H9 (cell line): ENCODE data around the gene HRAS. TPM values are rescaled to one million over a fixed set of nuclear protein-coding genes. Genes with fewer than 3 reads are reported as not detected.

Experiments used
- DNase-seq: peaks from one replicate; pipeline ENCODE4 v3.0.0-alpha.2; 2017
- H2AFZ ChIP-seq: one replicate; pipeline ENCODE4 v1.6.1; 2013; ENCODE audit warnings: mild to moderate bottlenecking, low read length, control low read depth, moderate library complexity
- H2AK5ac ChIP-seq: 2 replicates; pipeline ENCODE4 v1.6.1; 2013; ENCODE audit warnings: low read length, control low read depth, mixed read lengths; ENCODE audit not compliant: insufficient read length
- H2BK120ac ChIP-seq: one replicate; pipeline ENCODE4 v1.6.1; 2013; ENCODE audit warnings: low read depth, mild to moderate bottlenecking, low read length, control low read depth, inconsistent platforms; ENCODE audit not compliant: poor library complexity, severe bottlenecking
- H2BK12ac ChIP-seq: 2 replicates; pipeline ENCODE4 v1.6.1; 2013; ENCODE audit warnings: low read length, control low read depth, mixed read lengths, low read depth; ENCODE audit not compliant: insufficient read length
- H2BK15ac ChIP-seq: 2 replicates; pipeline ENCODE4 v1.6.1; 2013; ENCODE audit warnings: low read depth, low read length, control low read depth
- H2BK20ac ChIP-seq: one replicate; pipeline ENCODE4 v1.6.1; 2013; ENCODE audit warnings: low read depth, mild to moderate bottlenecking, low read length, control low read depth, inconsistent platforms; ENCODE audit not compliant: poor library complexity, severe bottlenecking
- H2BK5ac ChIP-seq: 2 replicates; pipeline ENCODE4 v1.6.1; 2013; ENCODE audit warnings: low read length, control low read depth, mixed read lengths; ENCODE audit not compliant: insufficient read length
- H3K14ac ChIP-seq: 2 replicates; pipeline ENCODE4 v1.6.1; 2013; ENCODE audit warnings: low read length, control low read depth; ENCODE audit not compliant: insufficient read depth
- H3K18ac ChIP-seq: 2 replicates; pipeline ENCODE4 v1.6.1; 2013; ENCODE audit warnings: low read depth, mild to moderate bottlenecking, mixed read lengths, low read length, control low read depth; ENCODE audit not compliant: insufficient read length
- H3K23ac ChIP-seq: 2 replicates; pipeline ENCODE4 v1.6.1; 2013; ENCODE audit warnings: low read length, control low read depth, mixed read lengths, low read depth; ENCODE audit not compliant: insufficient read length
- H3K23me2 ChIP-seq: 2 replicates; pipeline ENCODE4 v1.6.1; 2013; ENCODE audit warnings: low read depth, mild to moderate bottlenecking, mixed read lengths, low read length, control low read depth; ENCODE audit not compliant: insufficient read length, poor library complexity, severe bottlenecking
- H3K27ac ChIP-seq: 2 replicates; pipeline ENCODE4 v1.5.1; 2013; ENCODE audit warnings: low read length, control low read depth, mixed read lengths, low read depth; ENCODE audit not compliant: insufficient read length
- H3K27me3 ChIP-seq: 2 replicates; pipeline ENCODE4 v1.6.1; 2013; ENCODE audit warnings: low read length, control low read depth, inconsistent platforms; ENCODE audit not compliant: insufficient read depth
- H3K4ac ChIP-seq: 2 replicates; pipeline ENCODE4 v1.6.1; 2013; ENCODE audit warnings: low read depth, mild to moderate bottlenecking, control low read depth, inconsistent platforms, low read length, moderate library complexity
- H3K4me1 ChIP-seq: 2 replicates; pipeline ENCODE4 v1.6.1; 2013; ENCODE audit warnings: low read length, control low read depth, inconsistent platforms; ENCODE audit not compliant: insufficient read depth
- H3K4me2 ChIP-seq: 2 replicates; pipeline ENCODE4 v1.6.1; 2013; ENCODE audit warnings: low read length, control low read depth, mixed read lengths; ENCODE audit not compliant: insufficient read length, insufficient read depth
- H3K56ac ChIP-seq: 2 replicates; pipeline ENCODE4 v1.6.1; 2013; ENCODE audit warnings: low read depth, mild to moderate bottlenecking, mixed read lengths, low read length, control low read depth; ENCODE audit not compliant: insufficient read length
- H3K79me1 ChIP-seq: 2 replicates; pipeline ENCODE4 v1.6.1; 2013; ENCODE audit warnings: low read depth, mild to moderate bottlenecking, moderate library complexity, low read length, control low read depth, inconsistent platforms; ENCODE audit not compliant: insufficient read depth, poor library complexity, severe bottlenecking
- H3K79me2 ChIP-seq: 2 replicates; pipeline ENCODE4 v1.6.1; 2013; ENCODE audit warnings: low read length, control low read depth, inconsistent platforms; ENCODE audit not compliant: insufficient read depth
- H3K9ac ChIP-seq: 2 replicates; pipeline ENCODE4 v1.6.1; 2013; ENCODE audit warnings: low read length, control low read depth, mixed read lengths; ENCODE audit not compliant: insufficient read length; ENCODE audit errors: extremely low read depth
- H3K9me3 ChIP-seq: one replicate; pipeline ENCODE4 v1.6.1; 2013; ENCODE audit warnings: low read depth, low read length, inconsistent platforms; ENCODE audit not compliant: control insufficient read depth
- H3T11ph ChIP-seq: one replicate; pipeline ENCODE4 v1.6.1; 2013; ENCODE audit warnings: mild to moderate bottlenecking, low read length, control low read depth, inconsistent platforms
- H4K20me1 ChIP-seq: one replicate; pipeline ENCODE4 v1.6.1; 2013; ENCODE audit not compliant: control insufficient read depth, insufficient read length, insufficient read depth
- H4K5ac ChIP-seq: 2 replicates; pipeline ENCODE4 v1.6.1; 2013; ENCODE audit warnings: low read depth, mild to moderate bottlenecking, mixed read lengths, low read length, control low read depth; ENCODE audit not compliant: insufficient read length
- H4K8ac ChIP-seq: replicated peaks from 2 replicates; pipeline ENCODE4 v1.6.1; 2013; ENCODE audit warnings: low read length, control low read depth, mixed read lengths, low read depth; ENCODE audit not compliant: insufficient read length
- H4K91ac ChIP-seq: 2 replicates; pipeline ENCODE4 v1.6.1; 2013; ENCODE audit warnings: low read depth, mild to moderate bottlenecking, moderate library complexity, mixed read lengths, low read length, control low read depth; ENCODE audit not compliant: insufficient read length
- H3K27ac Mint-ChIP-seq, 3 experiments: 2 replicates in 2 of 3; 3 replicates in 1 of 3; pipeline ENCODE4 v1.8.0; 2020 to 2021; ENCODE audit warnings: mixed read lengths in 3 of 3, mild to moderate bottlenecking in 1 of 3, moderate library complexity in 1 of 3
- H3K27me3 Mint-ChIP-seq: 2 replicates; pipeline ENCODE4 v1.8.0; 2021; ENCODE audit warnings: low read depth, mild to moderate bottlenecking, moderate library complexity, mixed read lengths
- H3K36me3 Mint-ChIP-seq, 3 experiments: 2 replicates in 2 of 3; 3 replicates in 1 of 3; pipeline ENCODE4 v1.8.0; 2020 to 2021; ENCODE audit warnings: low read depth in 3 of 3, mixed read lengths in 3 of 3; ENCODE audit not compliant: insufficient read depth in 1 of 3
- H3K4me1 Mint-ChIP-seq, 2 experiments: 2 replicates each; pipeline ENCODE4 v1.8.0; 2020; ENCODE audit warnings: mixed read lengths in 2 of 2
- H3K4me3 Mint-ChIP-seq, 2 experiments: 2 replicates in 1 of 2; 3 replicates in 1 of 2; pipeline ENCODE4 v1.8.0; 2020 to 2021; ENCODE audit warnings: mild to moderate bottlenecking in 2 of 2, mixed read lengths in 2 of 2, moderate library complexity in 1 of 2
- H3K9me3 Mint-ChIP-seq, 2 experiments: 2 replicates in 1 of 2; 3 replicates in 1 of 2; pipeline ENCODE4 v1.8.0; 2020; ENCODE audit warnings: mild to moderate bottlenecking in 2 of 2, mixed read lengths in 2 of 2, moderate library complexity in 1 of 2
- WGBS: extraction: QIAGEN DNeasy Blood & Tissue Kit; methylation state at CpG from one replicate; pipeline ENCODE4 v1.1.7; 2013; ENCODE audit warnings: missing lambda C conversion rate, low lambda C conversion rate, mixed read lengths; ENCODE audit not compliant: insufficient read length; ENCODE audit errors: extremely low coverage; 5-methylcytosine and 5-hydroxymethylcytosine counted together
- total RNA-seq: library from RNA; stranded (reverse); gene quantifications from 2 replicates; pipeline ENCODE4 v1.2.1, GENCODE V29; 2021
- TF ChIP-seq, protein P1 (sequence below): fragments of 200-600 bp; sonication (generic); conservative IDR thresholded peaks from 3 replicates; pipeline ENCODE4 v1.8.0; 2021; ENCODE audit warnings: antibody characterized with exemption, mild to moderate bottlenecking

HRAS gene
- total RNA-seq, 1 experiment from 2014 or later, result 61.8 TPM

DNA sequence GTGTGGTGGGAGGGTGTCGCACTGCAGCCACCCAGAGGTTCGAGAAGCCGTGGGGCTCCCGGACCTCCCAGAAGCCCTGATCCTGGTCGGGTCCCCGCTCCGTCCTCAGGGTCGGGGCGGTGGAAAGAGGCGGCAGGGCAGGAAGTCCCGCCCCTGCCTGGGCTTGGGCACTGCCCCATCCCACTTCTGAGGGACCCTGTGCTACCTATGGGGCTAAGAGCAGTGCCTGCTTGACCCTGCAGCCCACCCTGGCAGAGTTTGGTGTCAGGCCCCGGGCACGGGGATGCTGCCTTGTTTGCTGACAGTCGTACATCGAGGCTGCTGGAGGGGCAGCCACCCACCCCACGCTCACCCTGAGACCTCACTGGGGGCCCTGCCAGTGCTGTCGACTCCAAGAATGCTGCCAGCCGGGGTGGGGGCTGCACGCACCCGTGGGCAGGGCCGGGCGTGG, 47.8 kb downstream of the HRAS start:
- no peaks in the 10 kb centered on the region for H3K9me3 ChIP-seq
- H3K27ac Mint-ChIP-seq, result no peak overlapping the region
- WGBS, result no CpG with 5 or more reads among the region's 22 CpGs
- no peaks in the 10 kb centered on the region for H4K20me1 ChIP-seq
- no peak overlapping the region for H3K23ac ChIP-seq
- no peak overlapping the region for H3K9ac ChIP-seq
- H2AFZ ChIP-seq, result no peak overlapping the region
- no peaks in the 10 kb centered on the region for H3K4me1 ChIP-seq
- H3K27me3 ChIP-seq, result no peaks in the 10 kb centered on the region
- peaks cover 3% of the 10 kb centered on the region for H3K23me2 ChIP-seq
- no peak for DNase-seq
- H3K9me3 Mint-ChIP-seq, result no peaks in the 10 kb centered on the region
- no peak overlapping the region for H2BK12ac ChIP-seq
- H3K14ac ChIP-seq, result no peak overlapping the region
- H3K18ac ChIP-seq, result no peak overlapping the region
- peaks cover 9 to 17% (median 15%) of the 10 kb centered on the region in 3 experiments for H3K36me3 Mint-ChIP-seq
- H2BK120ac ChIP-seq, result no peak overlapping the region
- no peak overlapping the region for H2BK5ac ChIP-seq
- H3K79me1 ChIP-seq, result peaks cover 2% of the 10 kb centered on the region
- H3K27me3 Mint-ChIP-seq, result no peaks in the 10 kb centered on the region
- H2BK20ac ChIP-seq, result no peak overlapping the region
- H3T11ph ChIP-seq, result no peak overlapping the region
- H4K5ac ChIP-seq, result no peak overlapping the region
- H3K4me3 Mint-ChIP-seq, result no peak overlapping the region
- no peak overlapping the region for H3K27ac ChIP-seq
- no peaks in the 10 kb centered on the region; the same call in 1 of the 2 replicates for H3K79me2 ChIP-seq
- no peak overlapping the region for H3K4me2 ChIP-seq
- H4K91ac ChIP-seq, result no peak overlapping the region
- no peak overlapping the region for H3K4ac ChIP-seq
- no peak overlapping the region for H3K56ac ChIP-seq
- TF ChIP-seq, protein P1, sequence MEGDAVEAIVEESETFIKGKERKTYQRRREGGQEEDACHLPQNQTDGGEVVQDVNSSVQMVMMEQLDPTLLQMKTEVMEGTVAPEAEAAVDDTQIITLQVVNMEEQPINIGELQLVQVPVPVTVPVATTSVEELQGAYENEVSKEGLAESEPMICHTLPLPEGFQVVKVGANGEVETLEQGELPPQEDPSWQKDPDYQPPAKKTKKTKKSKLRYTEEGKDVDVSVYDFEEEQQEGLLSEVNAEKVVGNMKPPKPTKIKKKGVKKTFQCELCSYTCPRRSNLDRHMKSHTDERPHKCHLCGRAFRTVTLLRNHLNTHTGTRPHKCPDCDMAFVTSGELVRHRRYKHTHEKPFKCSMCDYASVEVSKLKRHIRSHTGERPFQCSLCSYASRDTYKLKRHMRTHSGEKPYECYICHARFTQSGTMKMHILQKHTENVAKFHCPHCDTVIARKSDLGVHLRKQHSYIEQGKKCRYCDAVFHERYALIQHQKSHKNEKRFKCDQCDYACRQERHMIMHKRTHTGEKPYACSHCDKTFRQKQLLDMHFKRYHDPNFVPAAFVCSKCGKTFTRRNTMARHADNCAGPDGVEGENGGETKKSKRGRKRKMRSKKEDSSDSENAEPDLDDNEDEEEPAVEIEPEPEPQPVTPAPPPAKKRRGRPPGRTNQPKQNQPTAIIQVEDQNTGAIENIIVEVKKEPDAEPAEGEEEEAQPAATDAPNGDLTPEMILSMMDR, result no peak
- H2AK5ac ChIP-seq, result no peak overlapping the region
- no peak overlapping the region for H4K8ac ChIP-seq
- no peaks in the 10 kb centered on the region for H3K4me1 Mint-ChIP-seq
- H2BK15ac ChIP-seq, result no peak overlapping the region
